Measurements from ENCODE around the gene LIPK. TPM values are rescaled to one million over a fixed set of nuclear protein-coding genes. Genes with fewer than 3 reads are reported as not detected.

The LIPK gene
- total and polyA plus RNA-seq, 2 of the 13 experiments (the other 11 are each of a cell fraction or from before 2014, with no cell fraction given) = not detected

DNA sequence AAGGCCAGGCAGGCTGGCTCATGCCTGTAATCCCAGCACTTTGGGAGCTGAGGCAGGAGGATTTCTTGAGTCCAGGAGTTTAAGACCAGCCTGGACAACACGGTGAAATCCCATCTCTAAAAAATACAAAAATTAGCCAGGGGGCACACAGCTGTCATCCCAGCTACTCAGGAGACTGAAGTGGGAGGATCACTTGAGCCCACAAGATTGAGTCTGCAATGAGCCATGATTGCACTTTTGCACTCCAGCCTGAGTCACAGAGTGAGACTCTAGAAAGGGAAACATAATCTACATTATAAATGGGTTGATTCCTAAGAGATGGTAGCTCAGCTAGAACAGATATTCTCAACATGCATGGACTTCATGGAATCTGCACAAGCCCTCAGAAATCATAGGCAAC, 48.1 kb upstream of the LIPK start:
- BruUV-seq (replicated peaks) = no TSS peak

DNA sequence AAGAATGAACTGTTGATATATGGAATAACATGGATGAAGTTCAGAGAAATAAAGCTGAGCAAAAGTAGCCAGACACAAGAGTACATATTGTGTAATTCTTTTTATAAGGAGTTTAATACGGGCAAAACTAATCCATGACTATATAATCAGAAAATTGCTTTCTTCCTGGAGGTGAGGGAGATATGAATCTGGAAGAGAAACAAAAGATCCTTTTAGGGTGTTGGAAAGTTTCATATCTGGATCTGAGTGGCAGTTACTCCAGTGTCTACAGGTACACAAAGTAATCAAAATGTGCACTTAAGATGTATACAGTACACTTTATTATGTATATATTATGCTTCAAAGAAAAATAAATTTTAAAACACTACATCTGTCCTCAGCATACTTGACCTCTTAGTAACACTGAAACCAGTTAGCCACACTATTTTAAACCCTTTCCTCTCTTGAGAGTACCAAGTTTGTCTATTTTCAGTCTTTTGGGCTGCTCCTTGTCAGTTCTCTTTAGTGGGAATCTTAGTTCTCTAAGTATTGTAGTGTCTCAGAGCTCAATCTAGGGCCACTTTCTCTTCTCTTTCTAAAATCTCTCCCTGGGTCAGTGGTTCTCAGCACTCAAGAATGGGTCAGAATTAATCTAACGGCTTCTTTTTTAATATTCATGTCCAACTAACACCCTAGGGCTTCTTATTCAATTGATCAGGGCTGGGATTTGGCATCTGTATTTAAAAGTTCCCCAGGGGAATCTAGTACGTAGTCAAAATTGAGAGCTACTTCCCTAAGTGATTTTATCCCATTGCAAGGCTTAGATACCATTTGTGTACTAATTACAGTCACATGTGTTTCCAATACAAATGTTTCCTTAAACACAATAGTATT, 46.1 kb upstream of the LIPK start:
- no peak for TF ChIP-seq CBX1 (IDR thresholded peaks at IDR 0.05; ENCODE audit: low read depth)
- no peak for TF ChIP-seq ZFP82 (CRISPR knock-in tag; IDR thresholded peaks at IDR 0.05; ENCODE audit: borderline replicate concordance)
- TF ChIP-seq, protein P1, sequence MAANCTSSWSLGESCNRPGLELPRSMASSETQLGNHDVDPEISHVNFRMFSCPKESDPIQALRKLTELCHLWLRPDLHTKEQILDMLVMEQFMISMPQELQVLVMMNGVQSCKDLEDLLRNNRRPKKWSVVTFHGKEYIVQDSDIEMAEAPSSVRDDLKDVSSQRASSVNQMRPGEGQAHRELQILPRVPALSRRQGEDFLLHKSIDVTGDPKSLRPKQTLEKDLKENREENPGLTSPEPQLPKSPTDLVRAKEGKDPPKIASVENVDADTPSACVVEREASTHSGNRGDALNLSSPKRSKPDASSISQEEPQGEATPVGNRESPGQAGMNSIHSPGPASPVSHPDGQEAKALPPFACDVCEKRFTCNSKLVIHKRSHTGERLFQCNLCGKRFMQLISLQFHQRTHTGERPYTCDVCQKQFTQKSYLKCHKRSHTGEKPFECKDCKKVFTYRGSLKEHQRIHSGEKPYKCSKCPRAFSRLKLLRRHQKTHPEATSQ (CRISPR knock-in tag; IDR thresholded peaks at IDR 0.05; ENCODE audit: borderline replicate concordance) = no peak
- no peak for TF ChIP-seq DR1 (CRISPR knock-in tag; IDR thresholded peaks at IDR 0.05)
- TF ChIP-seq NONO (IDR thresholded peaks at IDR 0.05) = no peak
- TF ChIP-seq NONO (CRISPR knock-in tag; conservative IDR thresholded peaks at IDR 0.05) = no peak
- TF ChIP-seq TEAD3 (CRISPR knock-in tag; optimal IDR thresholded peaks at IDR 0.05; ENCODE audit: borderline replicate concordance) = no peak
- TF ChIP-seq, protein P2, sequence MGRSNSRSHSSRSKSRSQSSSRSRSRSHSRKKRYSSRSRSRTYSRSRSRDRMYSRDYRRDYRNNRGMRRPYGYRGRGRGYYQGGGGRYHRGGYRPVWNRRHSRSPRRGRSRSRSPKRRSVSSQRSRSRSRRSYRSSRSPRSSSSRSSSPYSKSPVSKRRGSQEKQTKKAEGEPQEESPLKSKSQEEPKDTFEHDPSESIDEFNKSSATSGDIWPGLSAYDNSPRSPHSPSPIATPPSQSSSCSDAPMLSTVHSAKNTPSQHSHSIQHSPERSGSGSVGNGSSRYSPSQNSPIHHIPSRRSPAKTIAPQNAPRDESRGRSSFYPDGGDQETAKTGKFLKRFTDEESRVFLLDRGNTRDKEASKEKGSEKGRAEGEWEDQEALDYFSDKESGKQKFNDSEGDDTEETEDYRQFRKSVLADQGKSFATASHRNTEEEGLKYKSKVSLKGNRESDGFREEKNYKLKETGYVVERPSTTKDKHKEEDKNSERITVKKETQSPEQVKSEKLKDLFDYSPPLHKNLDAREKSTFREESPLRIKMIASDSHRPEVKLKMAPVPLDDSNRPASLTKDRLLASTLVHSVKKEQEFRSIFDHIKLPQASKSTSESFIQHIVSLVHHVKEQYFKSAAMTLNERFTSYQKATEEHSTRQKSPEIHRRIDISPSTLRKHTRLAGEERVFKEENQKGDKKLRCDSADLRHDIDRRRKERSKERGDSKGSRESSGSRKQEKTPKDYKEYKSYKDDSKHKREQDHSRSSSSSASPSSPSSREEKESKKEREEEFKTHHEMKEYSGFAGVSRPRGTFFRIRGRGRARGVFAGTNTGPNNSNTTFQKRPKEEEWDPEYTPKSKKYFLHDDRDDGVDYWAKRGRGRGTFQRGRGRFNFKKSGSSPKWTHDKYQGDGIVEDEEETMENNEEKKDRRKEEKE (IDR thresholded peaks at IDR 0.05) = no peak
- TF ChIP-seq ZNF124 (CRISPR knock-in tag; IDR thresholded peaks at IDR 0.05) = no peak
- no peak for TF ChIP-seq SRSF1 (optimal IDR thresholded peaks at IDR 0.05; ENCODE audit: low read depth, low read length)
- no peak for TF ChIP-seq ZNF672 (CRISPR knock-in tag; IDR thresholded peaks at IDR 0.05)
- TF ChIP-seq NFKBIZ (CRISPR knock-in tag; IDR thresholded peaks at IDR 0.05) = no peak
- H3K27me3 ChIP-seq (ENCODE audit: control insufficient read depth in 1 of 2, insufficient read depth in 2 of 2, low read length in 2 of 2) = no peaks in the 10 kb centered on the region
- 10% methylated on average over 3 of the region's 3 CpGs for WGBS (ENCODE audit: low lambda C conversion rate)
- in situ Hi-C loops (cut with HindIII; ENCODE audit: extremely low pct_ligation_motif_present, low pct_unique_long_range_greater_than_20kb) (no loop called here), intact Hi-C loops (cut with micrococcal nuclease; ENCODE audit: unreplicated experiment) (no loop called here)
- no peaks in the 10 kb centered on the region for H3K4me1 ChIP-seq (ENCODE audit: insufficient read depth, low read length)
- H3K4me2 ChIP-seq (ENCODE audit: low read depth, low read length) = no peak overlapping the region
- H4K20me1 ChIP-seq (ENCODE audit: insufficient read depth, low read length) = no peaks in the 10 kb centered on the region
- no peak overlapping the region for H3K4me3 ChIP-seq (replicated peaks in 1 of 3; ENCODE audit: insufficient read depth in 1 of 3, low read depth in 2 of 3, low read length in 3 of 3)
- H3K79me2 ChIP-seq (ENCODE audit: insufficient read depth, low read length) = no peaks in the 10 kb centered on the region
- no peaks in the 10 kb centered on the region for H3K36me3 ChIP-seq (replicated peaks in 1 of 2; ENCODE audit: control insufficient read depth in 1 of 2, insufficient read depth in 2 of 2, low read length in 2 of 2)
- ATAC-seq (no peak), FAIRE-seq (no peak), DNase-seq (ENCODE audit: low spot score) (no peak)
- H3K27ac ChIP-seq (ENCODE audit: extremely low read length, insufficient read depth, low read length) = no peak overlapping the region
- no peak overlapping the region for H3K9ac ChIP-seq (ENCODE audit: insufficient read depth, low read depth, low read length)
- H2AFZ ChIP-seq (ENCODE audit: low read length) = no peak overlapping the region
- no TSS peak for BruUV-seq (replicated peaks)
- CTCF ChIA-PET (ENCODE audit: low intra/inter-chr PET ratio, low total read pairs) = no interaction called here
- POLR2A ChIA-PET = no interaction called here
- H3K9me3 ChIP-seq (ENCODE audit: low read length) = no peaks in the 10 kb centered on the region

More for the DNA sequence above, 48.1 kb upstream of the LIPK start:
- Histone ChIP-seq H3K9ac (ENCODE audit: insufficient read depth, low read depth, low read length) (no peak overlapping the region), H4K20me1 (ENCODE audit: insufficient read depth, low read length) (no peaks in the 10 kb centered on the region), H3K4me3 (replicated peaks in 1 of 3; ENCODE audit: insufficient read depth in 1 of 3, low read depth in 2 of 3, low read length in 3 of 3) (no peak overlapping the region), H3K79me2 (ENCODE audit: insufficient read depth, low read length) (no peaks in the 10 kb centered on the region), H3K27ac (ENCODE audit: extremely low read length, insufficient read depth, low read length) (no peak overlapping the region), H3K36me3 (replicated peaks in 1 of 2; ENCODE audit: control insufficient read depth in 1 of 2, insufficient read depth in 2 of 2, low read length in 2 of 2) (no peaks in the 10 kb centered on the region), H2AFZ (ENCODE audit: low read length) (no peak overlapping the region), H3K4me1 (ENCODE audit: insufficient read depth, low read length) (no peaks in the 10 kb centered on the region), H3K27me3 (ENCODE audit: control insufficient read depth in 1 of 2, insufficient read depth in 2 of 2, low read length in 2 of 2) (no peaks in the 10 kb centered on the region), H3K9me3 (ENCODE audit: low read length) (no peaks in the 10 kb centered on the region), H3K4me2 (ENCODE audit: low read depth, low read length) (no peak overlapping the region)
- DNase-seq (ENCODE audit: low spot score) = no peak
- ChIA-PET POLR2A (no interaction called here), CTCF (ENCODE audit: low intra/inter-chr PET ratio, low total read pairs) (no interaction called here)
- WGBS (ENCODE audit: low lambda C conversion rate) = 0% methylated on average over 1 of the region's 1 CpG
- TF ChIP-seq ZNF777 (CRISPR knock-in tag; IDR thresholded peaks at IDR 0.05) = no peak
- no peak for ATAC-seq
- in situ Hi-C loops (cut with HindIII; ENCODE audit: extremely low pct_ligation_motif_present, low pct_unique_long_range_greater_than_20kb) = no loop called here
- intact Hi-C loops (cut with micrococcal nuclease; ENCODE audit: unreplicated experiment) = no loop called here
- no peak for FAIRE-seq

All from HepG2 (cell line).